K562 (cell line): ENCODE measurements around the gene ADGRB3. TPM values are rescaled to one million over a fixed set of nuclear protein-coding genes. Genes with fewer than 3 reads are reported as not detected.
A peak's percentile ranks its signal among the peaks of the same experiment; 100 is the strongest.
"Not testable (repeated sequence)": the region's sequence is repeated elsewhere in the genome, so short reads cannot be mapped to it uniquely, and the experiment has no call there.

Experiments used
- ATAC-seq: fragments of 200-7000 bp; cut with Tn5 transposase; 3 replicates; pipeline ENCODE4 v1.9.1; 2020; ENCODE audit warnings: moderate library complexity
- BruUV-seq: library from RNA; stranded (reverse); fragments of 400-500 nt; replicated peaks from 2 replicates; lab custom pipeline; 2021; lab: Mats Ljungman, UMichigan
- CTCF ChIA-PET: fragments of 300-600 bp; formaldehyde crosslinking; extraction: SDS; loops from one replicate; lab custom pipeline; 2021; ENCODE audit warnings: low intra/inter-chr PET ratio; lab: Yijun Ruan, JAX
- POLR2A ChIA-PET: fragments of 300-600, 350-650 bp; sonication (Branson Sonifier 250); formaldehyde crosslinking; extraction: SDS; loops from one replicate; lab custom pipeline; 2021; ENCODE audit warnings: antibody characterized with exemption, inconsistent platforms; lab: Yijun Ruan, JAX
- DNase-seq, 4 experiments: peaks; one replicate each; pipeline versions ENCODE4 v3.0.0 to v3.0.0-alpha.2; 2011 to 2018; ENCODE audit warnings: low spot score in 3 of 4, mixed read lengths in 3 of 4; ENCODE audit errors: extremely low read depth in 1 of 4
- FAIRE-seq: peaks from 2 replicates; lab custom pipeline; 2011; peaks lifted over from hg19 to GRCh38; lab: Jason Lieb, UNC
- H2AFZ ChIP-seq: 2 replicates; pipeline ENCODE4 v1.6.0; 2011; ENCODE audit warnings: low read depth, low read length, control low read depth, inconsistent platforms
- H3K27ac ChIP-seq: fragments of 200-600 bp; 3 replicates; pipeline ENCODE4 v1.8.0; 2011; ENCODE audit warnings: low read depth, mild to moderate bottlenecking, control low read depth, inconsistent platforms, low read length, moderate library complexity, mixed read lengths; ENCODE audit errors: extremely low read depth
- H3K27me3 ChIP-seq, 2 experiments: fragments of 300-600 bp in 1 of 2; 2 replicates in 1 of 2; 3 replicates in 1 of 2; pipeline versions ENCODE4 v1.6.0 to v1.8.0; 2011; ENCODE audit warnings: inconsistent platforms in 2 of 2, low read length in 2 of 2, mild to moderate bottlenecking in 1 of 2, mixed read lengths in 1 of 2, moderate library complexity in 1 of 2; ENCODE audit not compliant: control insufficient read depth in 2 of 2, insufficient read depth in 2 of 2
- H3K36me3 ChIP-seq: fragments of 300-600 bp; 3 replicates; pipeline ENCODE4 v1.8.0; 2011; ENCODE audit warnings: mild to moderate bottlenecking, low read length, inconsistent platforms; ENCODE audit not compliant: control insufficient read depth, insufficient read depth
- H3K4me1 ChIP-seq, 2 experiments: fragments of 200-600 bp in 1 of 2; replicated peaks in 1 of 2; 2 replicates in 1 of 2; 3 replicates in 1 of 2; pipeline versions ENCODE4 v1.5.1 to v1.8.0; 2011; ENCODE audit warnings: inconsistent platforms in 2 of 2, low read length in 2 of 2, mild to moderate bottlenecking in 1 of 2, mixed read lengths in 1 of 2, moderate library complexity in 1 of 2; ENCODE audit not compliant: control insufficient read depth in 2 of 2, insufficient read depth in 2 of 2
- H3K4me2 ChIP-seq: 2 replicates; pipeline ENCODE4 v1.6.1; 2011; ENCODE audit warnings: low read length, control low read depth, inconsistent platforms, mixed read lengths; ENCODE audit not compliant: insufficient read depth
- H3K4me3 ChIP-seq: fragments of 200-600 bp; sonication (generic), shearing (Covaris generic); 2 replicates; pipeline ENCODE4 v1.5.1; 2016; ENCODE audit warnings: control low read depth, inconsistent platforms
- H3K79me2 ChIP-seq: fragments of 200-600 bp; 3 replicates; pipeline ENCODE4 v1.8.0; 2011; ENCODE audit warnings: low read length, inconsistent platforms; ENCODE audit not compliant: control insufficient read depth, insufficient read depth
- H3K9ac ChIP-seq, 2 experiments: 2 replicates each; pipeline versions ENCODE4 v1.6.0 to v1.6.1; 2011; ENCODE audit warnings: low read depth in 2 of 2, low read length in 2 of 2, control low read depth in 1 of 2, inconsistent platforms in 1 of 2, mild to moderate bottlenecking in 1 of 2, mixed read lengths in 1 of 2; ENCODE audit not compliant: insufficient read depth in 1 of 2
- H3K9me1 ChIP-seq: one replicate; pipeline ENCODE4 v1.6.0; 2011; ENCODE audit warnings: inconsistent platforms, mild to moderate bottlenecking, low read length, moderate library complexity; ENCODE audit not compliant: control insufficient read depth, insufficient read depth
- H3K9me3 ChIP-seq: replicated peaks from 2 replicates; pipeline ENCODE4 v1.5.1; 2011; ENCODE audit warnings: low read depth, low read length, inconsistent platforms; ENCODE audit not compliant: control insufficient read depth, insufficient read depth
- H4K20me1 ChIP-seq: replicated peaks from 2 replicates; pipeline ENCODE4 v1.6.1; 2011; ENCODE audit warnings: low read length, inconsistent platforms, mixed read lengths; ENCODE audit not compliant: control insufficient read depth, insufficient read depth
- PCBP1 ChIP-seq: fragments of 200-400 bp; formaldehyde crosslinking; IDR thresholded peaks from 2 replicates; pipeline ENCODE4 v1.6.1; 2018; ENCODE audit warnings: mild to moderate bottlenecking, low read depth, low read length; ENCODE audit not compliant: poor library complexity, severe bottlenecking
- RB1 ChIP-seq: fragments of 450-650 bp; IDR thresholded peaks from 2 replicates; pipeline ENCODE4 v1.6.1; 2017; ENCODE audit warnings: low read depth, mild to moderate bottlenecking
- RBBP5 ChIP-seq: fragments of 200-600 bp; sonication (generic); IDR thresholded peaks from 2 replicates; pipeline ENCODE4 v1.6.1; 2012; ENCODE audit warnings: borderline replicate concordance, mild to moderate bottlenecking, low read length, control low read depth, inconsistent platforms; ENCODE audit not compliant: insufficient read depth, poor library complexity, severe bottlenecking
- RHOXF2B ChIP-seq: fragments of 250-450 bp; sonication (Bioruptor Pico); conservative IDR thresholded peaks from 2 replicates; pipeline ENCODE4 v1.5.1; 2021
- ZC3H11A ChIP-seq: IDR thresholded peaks from 2 replicates; pipeline ENCODE4 v1.6.1; 2012; ENCODE audit warnings: low read depth, low read length, improper control_type of control experiment
- WGBS: fragments of 100-300 bp; shearing (Covaris generic); methylation state at CpG from one replicate; pipeline ENCODE4 v1.1.6; 2016; ENCODE audit warnings: low coverage, mixed read lengths; ENCODE audit not compliant: insufficient coverage; ENCODE audit errors: missing lambda C conversion rate; 5-methylcytosine and 5-hydroxymethylcytosine counted together
- in situ Hi-C: fragments of 300-500 bp; cut with MboI; formaldehyde crosslinking; loops from 4 replicates; pipeline ENCODE4 v1.15.0; 2018; ENCODE audit warnings: inconsistent platforms, mixed read lengths
- intact Hi-C: fragments of 100-400 bp; cut with micrococcal nuclease; formaldehyde crosslinking; loops from 2 replicates; pipeline ENCODE4 v1.14.2; 2022
- polyA plus RNA-seq, 8 experiments: library from polyadenylated mRNA; depleted of rRNA in 4 of 8; stranded (reverse) in 5 of 8; unstranded in 3 of 8; fragments of >200 nt; fragmentation: Nextera tagmentation in 2 of 8; fragmentation: Illumina TruSeq in 1 of 8; extraction: Ambion mirVana in 2 of 8; extraction: Trizol in 1 of 8; gene quantifications; 2 replicates each; pipeline versions ENCODE4 v1.2.1 to v1.2.3, GENCODE V29; 2011 to 2014; ENCODE audit warnings: inconsistent platforms in 1 of 8, missing spikeins in 1 of 8
- total RNA-seq, 7 experiments: library from RNA; depleted of rRNA in 6 of 7; stranded (reverse); fragments of >200 nt in 6 of 7; fragmentation: Illumina TruSeq in 2 of 7; extraction: Trizol in 2 of 7; gene quantifications; 2 replicates each; pipeline versions ENCODE4 v1.2.1 to v1.2.3, GENCODE V29; 2011 to 2021; ENCODE audit warnings: low replicate concordance in 1 of 7

ADGRB3 gene
- total and polyA plus RNA-seq, 9 of the 15 experiments (the other 6 are each of a cell fraction or from before 2014, with no cell fraction given), result 0.90 to 7.8 (median 2.4) TPM

DNA sequence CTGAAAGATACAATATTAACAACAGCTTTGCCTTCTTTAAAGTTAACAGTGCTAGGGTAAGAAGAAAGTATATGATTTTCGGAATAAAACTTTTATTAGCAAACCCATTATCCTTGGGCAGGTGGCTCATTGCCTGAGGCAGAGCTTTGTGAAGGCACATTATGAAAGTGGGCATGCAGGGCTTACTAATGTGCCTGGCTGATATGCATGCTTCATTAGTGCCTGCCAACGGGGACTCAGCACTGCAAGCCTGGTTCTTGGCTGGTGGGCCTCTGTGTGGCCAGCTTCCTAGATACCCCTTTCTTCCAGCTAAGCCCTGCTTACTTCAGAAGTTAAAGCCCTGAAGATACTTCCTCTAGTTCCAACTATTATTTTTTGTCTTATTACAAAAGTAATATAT is 481.6 kb downstream of the ADGRB3 start:
- H3K4me2 ChIP-seq, result no peak overlapping the region
- H3K9me3 ChIP-seq, result no peaks in the 10 kb centered on the region
- intact Hi-C loops, result no loop called here
- no TSS peak for BruUV-seq
- H3K36me3 ChIP-seq, result no peaks in the 10 kb centered on the region
- ATAC-seq (no peak), FAIRE-seq (no peak), DNase-seq (no peak)
- no peaks in the 10 kb centered on the region for H3K27me3 ChIP-seq
- H3K4me1 ChIP-seq, result no peaks in the 10 kb centered on the region
- CTCF ChIA-PET, result no interaction called here
- no peak for TF ChIP-seq RBBP5
- no peak for TF ChIP-seq RB1
- TF ChIP-seq RHOXF2B (CRISPR knock-in tag), result no peak
- no peak for TF ChIP-seq ZC3H11A
- H2AFZ ChIP-seq, result no peak overlapping the region
- WGBS, result 3% methylated on average over 2 of the region's 2 CpGs
- POLR2A ChIA-PET, result no interaction called here
- H3K9me1 ChIP-seq, result no peaks in the 10 kb centered on the region
- in situ Hi-C loops, result no loop called here
- H4K20me1 ChIP-seq, result no peaks in the 10 kb centered on the region
- no peak overlapping the region for H3K9ac ChIP-seq
- H3K27ac ChIP-seq, result no peak overlapping the region
- no peak overlapping the region for H3K4me3 ChIP-seq
- no peaks in the 10 kb centered on the region for H3K79me2 ChIP-seq

DNA sequence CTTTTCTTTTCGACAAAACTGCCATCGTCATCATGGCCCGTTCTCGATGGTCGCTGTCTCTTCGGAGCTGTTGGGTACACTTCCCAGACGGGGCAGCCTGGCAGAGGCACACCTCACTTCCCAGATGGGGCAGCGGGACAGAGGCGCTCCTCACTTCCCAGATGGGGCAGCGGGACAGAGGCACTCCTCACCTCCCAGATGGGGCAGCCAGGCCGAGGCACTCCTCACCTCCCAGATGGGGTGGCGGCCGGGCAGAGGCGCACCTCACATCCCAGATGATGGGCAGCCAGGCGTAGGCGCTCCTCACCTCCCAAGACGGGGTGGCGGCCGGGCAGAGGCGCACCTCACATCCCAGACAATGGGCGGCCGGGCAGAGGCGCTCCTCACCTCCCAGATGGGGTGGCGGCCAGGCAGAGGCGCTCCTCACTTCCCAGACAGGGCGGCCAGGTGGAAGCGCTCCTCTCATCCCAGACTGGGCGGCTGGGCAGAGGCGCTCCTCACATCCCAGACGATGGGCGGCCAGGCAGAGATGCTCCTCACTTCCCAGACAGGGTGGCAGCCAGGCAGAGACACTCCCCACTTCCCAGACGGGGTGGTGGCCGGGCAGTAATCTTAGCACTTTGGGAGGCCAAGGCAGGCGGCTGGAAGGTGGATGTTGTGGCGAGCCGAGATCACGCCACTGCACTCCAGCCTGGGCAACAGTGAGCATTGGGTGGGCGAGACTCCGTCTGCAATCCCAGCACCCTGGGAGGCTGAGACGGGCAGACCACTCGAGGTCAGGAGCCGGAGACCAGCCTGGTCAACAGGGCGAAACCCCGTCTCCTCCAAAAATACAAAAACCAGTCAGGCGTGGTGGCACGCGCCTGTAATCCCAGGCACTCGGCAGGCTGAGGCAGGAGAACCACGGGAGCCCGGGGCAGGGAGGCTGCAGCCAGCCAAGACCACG is 486.7 kb downstream of the ADGRB3 start:
- H3K4me1 ChIP-seq, FAIRE-seq, ATAC-seq, H3K9ac ChIP-seq, H3K4me2 ChIP-seq, CTCF ChIA-PET, H3K27ac ChIP-seq, in situ Hi-C loops, H3K9me1 ChIP-seq, H3K27me3 ChIP-seq, intact Hi-C loops, DNase-seq, H3K79me2 ChIP-seq, H4K20me1 ChIP-seq, H3K36me3 ChIP-seq, H2AFZ ChIP-seq, H3K9me3 ChIP-seq, H3K4me3 ChIP-seq, POLR2A ChIA-PET, BruUV-seq: not testable (repeated sequence)
- 16% methylated on average over 36 of the region's 51 CpGs for WGBS
- TF ChIP-seq PCBP1, result peak; percentile 23
